RPMI7951 (cell line): ENCODE measurements around the gene CORT. TPM values are rescaled to one million over a fixed set of nuclear protein-coding genes. Genes with fewer than 3 reads are reported as not detected.

Source experiments
- DNase-seq: peaks from one replicate; pipeline ENCODE4 v3.0.0-alpha.2; 2012; ENCODE audit warnings: low read depth
- total RNA-seq: library from RNA; depleted of rRNA; stranded (reverse); fragments of >200 nt; shearing (Covaris generic); gene quantifications from 2 replicates; pipeline ENCODE4 v1.2.3, GENCODE V29; 2014; rRNA removed

CORT gene
- total RNA-seq, 1 experiment from 2014 or later = not detected

- DNase-seq = peak; percentile 87
Observed at GRCh38 chr1:10474613-10475507, 25.0 kb downstream of the CORT start, which contains the start of gene PEX14. Gene PEX14 (plus strand): TSS chr1:10474950. CDS start chr1:10474967, 17 bp downstream.

- no peak for DNase-seq
Observed at GRCh38 chr1:10475510-10475909, 25.7 kb downstream of the CORT start.

GRCh38 chr1:10479296-10479695 is 29.5 kb downstream of the CORT start:
- DNase-seq = no peak

GRCh38 chr1:10480614-10481013 is 30.8 kb downstream of the CORT start:
- no peak for DNase-seq

- no peak for DNase-seq
Observed at GRCh38 chr1:10484521-10484920, 34.7 kb downstream of the CORT start.

GRCh38 chr1:10489291-10490055 is 39.6 kb downstream of the CORT start:
- DNase-seq = no peak

GRCh38 chr1:10490286-10490970 is 40.6 kb downstream of the CORT start:
- DNase-seq = no peak

- no peak for DNase-seq
Observed at GRCh38 chr1:10494418-10494753, 44.6 kb downstream of the CORT start.

GRCh38 chr1:10494754-10495474 is 45.1 kb downstream of the CORT start:
- peak; percentile 65 for DNase-seq

- no peak for DNase-seq
Observed at GRCh38 chr1:10495475-10495817, 45.6 kb downstream of the CORT start.

GRCh38 chr1:10495952-10496351 is 46.1 kb downstream of the CORT start:
- DNase-seq = no peak

GRCh38 chr1:10497109-10497508 is 47.3 kb downstream of the CORT start:
- DNase-seq = no peak

- no peak for DNase-seq
Observed at GRCh38 chr1:10498231-10498630, 48.4 kb downstream of the CORT start.

Other genes with a start within 250 kb of the CORT start
- gene KIF1B, start 239.5 kb upstream of the CORT start, total RNA-seq = 11.9 and 12.5 TPM in 2 replicates
- 68.9 and 79.9 TPM in 2 replicates for gene PGD, start 51.0 kb upstream of the CORT start, total RNA-seq
- gene CENPS, start 19.6 kb upstream of the CORT start, total RNA-seq = 19.0 and 28.5 TPM in 2 replicates
- 27.4 and 44.4 TPM in 2 replicates for gene DFFA, start 22.5 kb downstream of the CORT start, total RNA-seq
- 13.6 and 21.5 TPM in 2 replicates for gene PEX14, start 24.9 kb downstream of the CORT start, total RNA-seq